Measurements from ENCODE around the gene ETV1.

Gene ETV1

DNA sequence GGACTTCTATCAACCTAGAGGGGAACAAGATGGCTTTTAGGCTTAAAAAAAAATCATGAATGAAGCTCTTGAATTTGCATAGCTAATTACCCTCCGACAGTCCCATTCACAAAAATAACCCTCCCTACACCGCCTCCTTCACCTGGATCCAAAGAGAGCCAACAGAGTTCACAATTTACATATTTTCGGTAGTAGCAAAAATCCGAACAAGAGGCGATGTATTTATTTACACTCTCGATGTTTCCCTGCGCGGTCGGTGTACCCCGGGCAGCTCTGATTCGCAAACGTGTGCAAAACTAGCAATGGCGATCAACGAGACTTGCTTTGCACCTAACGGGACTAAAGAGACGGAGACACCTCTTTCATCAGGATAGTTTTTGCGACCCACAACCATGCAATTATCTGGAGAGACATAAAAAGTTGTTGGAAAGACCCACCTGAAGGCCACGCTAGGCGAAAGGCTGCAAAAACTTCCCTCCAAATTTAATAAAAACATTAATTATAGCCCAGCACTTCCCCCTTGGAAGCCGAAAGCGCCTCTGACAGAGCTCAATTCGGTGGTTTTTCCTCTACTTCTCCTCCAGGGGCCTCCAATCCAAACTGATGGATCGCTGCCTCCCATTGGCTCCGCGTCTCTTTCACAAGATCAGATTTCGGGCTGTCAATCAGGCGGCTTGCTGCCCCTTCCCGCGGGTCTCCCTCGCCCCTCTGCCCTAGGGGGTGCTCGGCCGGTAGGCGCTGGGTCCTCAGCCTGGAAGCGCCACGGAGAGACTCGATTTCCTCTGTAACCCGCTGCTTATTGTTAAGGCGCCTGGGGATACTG, at the start of gene ETV1:
ETV1 (minus strand) TSS at position 541 of the 823 bp plus-strand sequence. CDS start 614 bp downstream, outside the sequence.
- DNase-seq, result peak; percentile 86

DNA sequence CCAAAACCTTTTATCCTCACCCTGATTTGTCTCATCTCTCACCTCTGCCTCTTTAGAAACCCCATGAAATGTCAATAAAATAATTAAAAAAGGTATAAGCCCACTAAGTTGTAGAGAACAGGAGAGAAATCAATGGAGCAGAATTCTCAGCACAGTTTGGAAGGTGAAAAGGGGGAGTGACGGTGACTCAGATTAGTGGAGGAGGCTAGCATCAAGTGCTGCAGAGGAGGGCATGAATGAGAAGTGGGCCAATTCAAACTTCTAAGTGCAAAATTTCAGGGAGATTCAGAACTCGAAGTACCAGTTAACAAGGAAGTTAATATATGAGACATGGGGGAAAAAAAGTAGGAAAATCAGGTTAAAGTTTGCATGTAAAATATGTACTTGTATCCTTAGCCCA, 34.9 kb upstream of the ETV1 start:
- no peak for DNase-seq

DNA sequence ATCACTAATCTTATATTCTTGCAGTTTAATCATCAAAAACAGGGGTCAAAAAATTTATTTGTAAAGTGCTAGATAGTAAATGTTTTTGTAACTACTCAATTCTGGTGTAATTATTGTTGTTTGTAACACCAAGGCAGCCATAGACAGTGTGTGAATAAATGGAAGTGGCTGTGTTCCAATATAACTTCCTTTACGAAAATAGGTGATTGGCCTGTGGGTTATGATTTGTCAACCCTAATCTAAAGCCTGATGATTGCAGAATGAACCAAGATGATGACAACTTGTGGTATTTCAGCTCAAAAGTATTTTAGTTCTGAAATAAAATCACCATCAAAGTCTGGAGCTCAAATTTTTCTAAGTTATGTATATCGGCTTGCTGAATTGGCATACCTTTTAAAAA, 34.4 kb upstream of the ETV1 start:
- DNase-seq, result no peak

DNA sequence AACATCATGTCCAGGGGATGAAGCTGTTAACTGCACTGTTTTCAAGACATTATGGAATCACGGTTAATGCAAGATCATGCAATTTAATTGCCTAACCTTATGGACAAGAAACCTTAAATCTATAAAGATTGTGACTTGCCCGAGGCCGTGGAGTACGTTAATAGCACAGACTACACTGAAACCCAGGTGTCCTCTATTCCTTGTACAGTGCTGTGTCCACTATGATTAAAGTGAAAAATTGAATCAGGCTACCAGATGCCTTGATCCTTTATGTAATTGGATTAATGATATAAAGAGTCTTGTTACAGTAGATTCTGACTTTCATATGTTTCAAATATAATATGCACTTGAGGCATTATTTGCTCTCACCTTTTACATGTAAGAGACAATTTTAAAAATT, 33.9 kb upstream of the ETV1 start:
- no peak for DNase-seq

DNA sequence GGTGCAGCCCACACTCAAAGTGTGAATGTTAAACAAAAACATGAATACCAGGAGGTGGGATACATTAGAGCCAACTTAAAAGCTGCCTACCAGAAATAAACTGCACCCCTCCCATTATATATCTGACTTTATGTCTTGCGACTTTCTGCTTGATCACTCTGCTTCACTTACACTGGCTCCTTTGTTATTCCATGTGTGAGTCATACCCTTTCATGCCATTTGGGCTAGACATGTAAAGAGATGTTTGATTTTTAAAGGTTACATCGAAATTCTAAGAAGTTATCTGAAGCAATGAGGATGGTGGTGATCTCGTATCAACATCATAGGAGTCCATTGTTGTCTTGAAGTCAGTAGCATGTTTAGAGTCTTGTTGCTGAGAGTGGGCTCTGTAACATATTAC, 31.6 kb upstream of the ETV1 start:
- no peak for DNase-seq

DNA sequence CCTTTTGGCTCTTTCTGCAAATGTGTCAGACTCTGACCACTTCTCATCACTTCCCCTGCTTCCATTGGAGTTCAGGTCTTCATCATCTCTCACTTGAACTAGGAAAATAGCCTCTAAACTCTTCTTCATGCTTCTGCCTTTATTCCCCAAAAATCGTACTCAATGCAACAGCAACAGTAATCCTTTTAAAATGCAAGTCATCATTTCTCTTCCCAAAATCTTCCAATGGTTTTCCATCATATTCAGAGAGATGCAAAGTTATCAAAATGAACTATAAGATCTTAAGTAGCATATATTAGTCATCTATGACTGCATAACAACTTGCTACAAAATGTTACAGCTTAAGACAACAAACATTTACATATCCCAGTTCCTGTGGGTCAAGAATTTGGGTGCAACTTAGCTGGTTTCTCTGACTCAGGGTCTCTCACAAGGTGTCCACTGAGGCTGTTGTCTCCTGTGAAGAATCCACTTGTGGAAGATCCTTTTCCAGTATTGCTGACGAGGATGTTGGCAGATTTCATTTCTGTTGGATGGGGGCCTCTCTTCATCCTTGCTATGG, 31.0 kb upstream of the ETV1 start:
- no peak for DNase-seq

DNA sequence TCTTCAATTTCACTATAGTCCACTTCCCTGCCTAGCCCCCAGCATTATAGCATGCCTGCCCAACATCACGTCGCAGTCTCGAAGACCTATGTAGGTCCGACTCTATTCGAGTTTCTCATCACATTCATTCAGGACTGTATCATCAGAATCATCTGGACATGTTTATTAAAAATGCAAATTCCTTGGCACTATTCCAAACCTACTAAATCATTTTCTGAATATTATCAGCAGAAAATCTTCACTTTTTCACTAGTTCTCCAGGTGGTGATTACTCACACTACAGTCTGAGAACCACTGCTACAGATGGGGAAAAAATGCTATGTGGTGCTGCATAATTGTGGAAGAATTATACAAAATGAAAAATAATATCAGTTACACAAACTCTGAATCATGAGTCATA, 29.3 kb upstream of the ETV1 start:
- DNase-seq, result peak in 1 of 2 experiments; percentile 6

DNA sequence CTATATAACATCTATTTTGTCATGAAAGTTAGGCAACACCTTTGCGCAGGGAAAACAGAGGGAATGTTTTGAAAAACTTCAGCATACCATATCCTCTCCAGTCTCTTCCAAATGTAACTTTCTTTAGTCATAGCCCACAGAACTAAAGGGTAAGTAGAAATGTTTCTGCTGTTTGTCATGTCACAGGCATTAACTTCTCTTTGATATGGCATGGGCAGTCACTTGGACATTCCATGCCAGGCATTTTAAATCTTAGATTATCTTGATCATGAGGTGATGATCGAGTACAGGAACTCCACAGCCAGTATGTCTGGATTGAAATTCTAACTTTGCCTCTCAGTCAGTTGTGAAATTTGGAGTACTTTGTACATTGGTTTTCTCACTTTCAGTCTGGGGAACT, 27.5 kb upstream of the ETV1 start:
- no peak for DNase-seq

DNA sequence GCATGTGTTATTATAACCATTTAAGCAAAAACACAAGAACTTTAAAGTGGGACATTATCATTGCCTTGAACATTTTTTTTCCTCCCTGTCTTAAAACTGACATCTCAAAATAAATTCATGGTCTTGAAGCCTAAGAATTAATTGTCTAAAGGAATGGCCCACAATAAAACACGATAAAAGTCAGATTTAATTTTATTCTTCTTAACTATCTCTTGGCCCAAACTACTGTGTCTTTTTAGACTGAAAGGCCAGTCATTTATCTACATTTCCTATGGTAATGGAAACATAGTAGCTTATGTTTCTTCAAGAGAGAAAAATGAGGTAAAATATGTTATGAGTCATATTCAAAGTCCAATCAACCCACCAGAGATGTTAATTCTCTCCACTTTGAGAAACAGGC, 24.4 kb upstream of the ETV1 start:
- DNase-seq, result no peak

DNA sequence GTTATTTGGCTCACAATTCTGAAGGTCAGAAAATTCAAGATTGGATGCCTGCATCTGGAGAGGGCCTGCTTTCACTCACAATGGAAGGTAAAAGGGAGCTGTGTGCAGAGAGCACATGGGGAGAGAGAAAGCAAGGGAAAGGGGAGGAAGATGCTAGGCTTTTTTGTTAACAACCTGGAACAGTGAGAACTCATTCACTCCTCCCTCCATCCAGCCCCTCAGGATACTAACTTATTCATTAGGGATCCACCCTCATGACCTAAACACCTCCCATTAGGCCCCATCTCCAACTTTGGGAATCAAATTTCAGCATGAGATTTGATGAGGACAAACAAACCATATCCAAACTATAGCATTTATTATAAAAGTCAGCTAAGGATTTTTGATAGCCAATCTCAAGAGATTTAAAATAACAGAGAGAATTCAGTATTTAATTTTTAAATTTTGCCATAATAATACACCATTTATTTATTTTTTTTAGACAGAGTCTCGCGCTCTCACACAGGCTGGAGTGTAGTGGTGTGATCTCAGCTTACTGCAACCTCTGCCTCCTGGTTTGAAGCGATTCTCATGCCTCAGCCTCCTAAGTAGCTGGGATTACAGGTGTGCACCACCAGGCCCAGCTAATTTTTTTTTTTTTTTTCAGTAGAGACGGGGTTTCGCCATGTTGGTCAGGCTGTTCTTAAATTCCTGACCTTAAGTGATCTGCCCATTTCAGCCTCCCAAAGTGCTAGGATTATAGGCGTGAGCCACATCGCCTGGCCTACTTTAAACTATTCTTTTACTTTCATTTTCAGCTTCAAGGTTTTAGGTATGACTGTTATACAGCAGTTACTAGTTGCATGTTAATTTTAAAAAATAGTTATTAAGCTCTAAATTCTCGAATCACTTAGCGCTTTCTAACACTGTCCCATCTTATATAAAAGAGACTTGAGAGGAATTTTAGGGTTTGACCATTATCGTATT, 20.3 kb upstream of the ETV1 start:
- DNase-seq, result no peak

DNA sequence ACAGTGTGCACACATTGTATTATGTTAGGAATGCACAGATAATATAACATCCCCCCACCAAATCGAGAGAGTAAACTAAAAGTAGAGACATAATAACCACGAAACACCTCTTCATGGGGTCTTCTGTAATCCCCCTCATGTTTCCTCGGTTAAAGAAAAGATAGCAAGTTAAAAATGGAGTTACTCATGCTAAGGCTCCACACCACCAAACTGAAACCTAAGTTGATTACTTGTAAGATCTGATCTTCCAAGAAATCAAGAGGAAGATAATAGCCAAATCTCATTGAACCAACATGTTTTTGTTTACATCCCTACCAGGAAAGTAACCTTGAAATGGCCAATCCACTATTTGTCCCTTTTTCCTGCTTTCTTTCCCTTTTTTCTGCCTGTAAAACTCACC, 11.7 kb upstream of the ETV1 start:
- DNase-seq, result no peak

DNA sequence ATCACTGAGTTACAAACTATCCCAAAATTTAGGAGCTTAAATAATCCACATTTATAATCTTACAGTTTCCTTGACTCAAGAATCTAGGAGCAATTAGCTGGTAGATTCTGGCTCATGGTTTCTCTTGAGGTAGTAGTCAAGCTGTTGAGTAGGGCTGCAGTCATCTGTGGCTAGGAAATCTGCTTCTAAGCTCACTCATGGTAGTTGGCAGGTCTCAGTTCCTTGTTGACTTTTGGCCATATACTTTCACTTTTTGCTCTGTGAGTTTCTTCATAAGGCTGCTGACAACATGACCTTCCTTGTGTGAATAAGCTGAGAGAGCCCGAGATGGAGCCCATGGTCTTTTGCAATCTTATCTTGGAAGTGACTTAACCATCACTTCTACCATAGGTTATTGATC, 10.8 kb upstream of the ETV1 start:
- DNase-seq, result no peak

DNA sequence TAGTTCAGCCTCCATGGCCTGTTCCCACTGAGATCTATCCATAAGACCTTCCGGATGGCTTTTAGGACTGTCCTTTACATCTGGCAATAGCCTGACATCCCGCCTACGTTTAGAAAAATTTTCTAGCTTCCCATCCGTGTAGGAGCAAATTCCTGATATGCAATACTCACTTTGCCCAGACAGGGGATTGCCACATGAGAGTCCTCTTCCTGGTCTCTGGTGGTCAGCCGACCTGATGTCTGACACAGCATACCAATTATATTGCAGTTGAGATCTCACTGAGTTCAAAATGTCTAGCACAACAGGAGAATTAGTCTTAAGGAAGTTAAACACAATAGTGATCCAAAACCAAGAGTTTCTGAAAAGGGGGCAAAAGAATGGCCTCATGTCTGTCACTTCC, 9.4 kb upstream of the ETV1 start:
- no peak for DNase-seq

DNA sequence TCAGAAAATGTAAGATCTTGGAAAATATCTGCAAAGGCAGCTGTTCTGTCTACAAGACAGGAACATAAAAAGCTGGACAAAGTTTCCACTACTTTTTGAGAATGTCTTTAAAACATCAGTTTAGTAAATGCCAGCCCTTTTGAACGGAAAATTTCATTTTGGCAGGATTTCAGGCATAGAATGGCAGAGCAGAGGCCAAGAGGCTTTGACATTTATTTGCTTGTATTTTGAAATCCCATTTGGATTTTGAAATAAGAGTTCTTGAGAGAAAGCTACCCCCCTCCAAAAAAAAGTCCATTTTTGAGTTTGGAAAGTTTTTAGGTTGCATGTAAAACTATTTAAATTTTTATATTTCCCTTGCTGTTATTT, 3.1 kb upstream of the ETV1 start:
- peak in 1 of 2 experiments; percentile 65 for DNase-seq

DNA sequence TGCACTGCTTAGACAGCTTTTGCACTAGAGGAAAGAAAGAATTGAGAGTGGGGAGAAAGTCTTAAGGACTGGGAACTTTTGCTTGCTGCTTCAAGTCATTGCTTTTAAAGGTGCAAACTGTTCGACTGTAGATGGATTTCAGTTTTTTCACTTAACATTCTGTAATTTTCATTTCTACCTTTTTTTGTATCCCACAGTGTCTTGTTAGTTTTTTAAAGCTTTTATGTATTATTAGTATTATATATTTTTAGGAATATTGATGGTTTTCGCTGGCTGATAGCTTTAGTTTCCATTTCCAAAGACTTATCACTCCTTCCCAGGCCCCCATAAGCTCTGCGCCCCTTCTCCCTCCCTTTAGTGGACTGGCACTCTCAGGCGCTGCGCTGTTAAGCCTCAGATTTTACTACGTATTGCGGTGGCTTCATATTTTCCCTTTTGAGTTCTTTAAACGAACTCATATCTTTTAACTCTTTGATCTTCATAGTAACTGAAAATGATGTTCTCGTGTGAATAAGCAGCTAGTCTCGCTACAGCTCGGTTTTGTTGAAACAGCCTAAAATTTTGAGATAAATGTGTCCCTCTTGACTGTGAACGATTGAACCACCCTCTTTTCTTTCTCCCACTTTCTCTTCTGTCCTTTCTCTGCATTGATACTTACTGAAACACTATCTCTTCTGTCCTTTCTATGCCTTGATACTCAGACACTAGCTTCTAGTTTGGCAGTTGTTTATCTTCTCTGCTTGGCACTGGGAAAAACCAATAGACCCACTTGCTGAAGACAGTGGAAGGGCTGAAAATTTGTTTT, 2.5 kb upstream of the ETV1 start:
- peak in 1 of 2 experiments; percentile 65 for DNase-seq

DNA sequence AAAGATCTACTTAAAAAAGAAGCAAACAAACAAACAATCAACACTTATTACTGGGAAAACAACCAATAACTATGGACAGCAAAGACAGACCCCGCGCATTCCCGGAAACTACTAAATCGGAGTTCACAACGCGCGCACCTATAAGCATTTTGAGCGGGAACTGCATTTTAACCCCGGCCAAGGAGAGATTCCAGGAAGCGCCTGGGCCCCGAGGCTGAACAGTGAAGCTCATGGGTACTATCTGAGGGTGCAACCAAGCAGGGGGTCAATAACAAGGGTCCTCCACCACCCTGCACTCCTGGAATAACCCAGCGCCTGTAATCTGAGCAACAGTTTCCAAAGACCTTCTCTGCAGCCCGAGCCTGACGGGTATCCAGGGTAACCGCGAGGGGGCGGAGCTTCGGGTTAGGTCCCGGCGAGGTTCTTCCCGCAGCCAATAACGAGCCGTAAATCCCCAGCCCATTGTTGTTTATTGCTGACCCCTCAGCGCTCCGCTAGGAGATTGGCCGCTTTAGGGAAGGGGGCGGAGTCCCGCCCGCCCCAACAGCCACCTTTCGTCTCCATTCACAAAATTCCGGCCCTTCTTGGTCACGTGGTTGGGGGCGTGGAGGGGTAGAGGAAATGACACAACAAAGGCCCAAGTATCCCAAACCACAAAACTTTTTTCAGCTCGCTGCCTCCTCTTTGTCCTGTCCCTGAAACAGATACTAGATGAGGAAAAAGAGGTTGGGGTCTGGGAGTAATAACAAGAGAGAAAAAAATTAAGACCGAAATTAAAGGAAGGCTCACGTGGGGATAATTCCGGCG, 1.7 kb upstream of the ETV1 start:
- peak; percentile 91 to 98 for DNase-seq

DNA sequence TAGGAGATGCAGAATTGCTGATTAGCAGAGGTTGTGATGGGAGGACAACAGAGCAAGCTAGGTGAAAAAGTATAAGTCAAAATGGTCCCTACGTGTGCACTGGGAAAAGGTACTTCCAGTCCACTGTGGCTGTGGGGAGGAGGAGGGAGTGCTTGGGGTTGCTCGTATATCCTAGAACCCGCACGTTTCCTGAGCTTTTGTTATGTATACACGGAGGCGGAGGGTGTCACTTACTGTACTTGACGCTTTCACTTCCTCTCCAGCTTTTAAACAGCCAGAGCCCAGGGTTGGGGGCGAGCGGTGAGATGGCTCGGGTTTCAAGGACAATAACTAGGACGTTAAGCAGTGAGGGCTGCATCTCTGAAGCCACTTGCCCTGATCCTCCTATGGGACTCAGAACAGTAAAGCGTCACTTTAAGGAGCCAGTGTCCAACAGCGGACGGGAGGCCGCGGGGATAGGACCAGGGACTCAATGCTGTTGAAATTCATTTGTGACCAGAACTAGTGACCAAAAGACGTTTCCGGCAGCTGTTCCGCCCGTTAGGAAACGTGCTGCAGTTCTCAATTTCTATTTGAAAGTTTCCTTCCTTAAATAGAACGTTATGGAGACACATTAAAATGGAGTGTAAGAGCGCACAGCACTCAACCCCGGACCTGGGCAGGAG, 985 bp upstream of the ETV1 start:
- peak; percentile 73 to 76 for DNase-seq

DNA sequence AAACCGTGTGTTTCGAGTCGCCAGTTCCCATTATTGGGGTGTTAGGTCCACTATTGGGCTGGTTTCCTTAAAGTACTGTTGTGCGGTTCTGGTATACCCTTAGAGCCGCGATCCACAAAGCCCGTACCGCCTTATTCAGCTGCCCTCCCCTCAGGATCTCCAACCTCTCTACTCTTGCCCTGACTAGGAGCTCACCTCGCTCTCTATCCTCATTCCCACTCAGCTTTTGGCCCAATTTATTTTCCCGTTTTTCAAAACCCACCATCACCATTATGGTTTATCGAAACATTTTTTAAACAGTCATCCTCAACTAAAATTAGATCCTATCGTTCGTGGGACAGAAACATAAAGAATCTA, 461 bp upstream of the ETV1 start:
- no peak for DNase-seq

DNA sequence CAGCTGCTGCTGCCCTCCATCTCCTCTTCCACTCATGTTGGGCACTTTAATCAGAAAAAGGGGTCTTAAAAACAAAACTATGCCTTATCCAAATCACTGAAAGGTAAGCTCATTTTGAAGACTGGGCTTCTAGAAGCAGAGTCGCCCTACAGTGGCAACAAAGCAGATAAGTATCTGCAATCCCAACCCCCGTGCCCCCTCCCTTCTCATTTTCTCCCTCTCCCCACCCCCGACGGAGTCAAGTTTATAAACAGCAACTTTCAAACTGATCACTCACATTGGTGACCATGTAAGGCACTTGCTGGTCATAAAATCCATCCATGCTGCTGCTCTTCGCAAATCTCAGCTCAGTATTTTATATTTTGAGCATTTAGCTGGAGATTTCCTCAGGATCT, 738 bp downstream of the ETV1 start:
- DNase-seq, result no peak

DNA sequence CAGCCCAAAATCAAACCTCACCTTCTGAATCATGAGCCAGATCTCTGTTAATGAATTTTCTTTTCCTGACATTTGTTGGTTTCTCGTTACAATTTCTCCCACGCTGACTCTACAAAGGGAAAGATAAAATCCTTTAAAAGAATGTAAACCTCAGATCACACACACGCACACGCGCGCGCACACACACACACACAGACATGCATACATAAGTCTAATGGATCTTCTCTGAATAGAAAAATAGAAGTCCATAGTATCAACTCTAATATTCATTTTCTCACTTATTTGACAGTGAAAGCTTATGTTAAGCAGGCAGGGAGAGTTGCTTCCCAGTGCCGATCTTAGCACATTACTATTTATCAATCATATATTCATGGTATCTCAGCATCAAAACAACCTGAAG, 1.4 kb downstream of the ETV1 start:
- no peak for DNase-seq

DNA sequence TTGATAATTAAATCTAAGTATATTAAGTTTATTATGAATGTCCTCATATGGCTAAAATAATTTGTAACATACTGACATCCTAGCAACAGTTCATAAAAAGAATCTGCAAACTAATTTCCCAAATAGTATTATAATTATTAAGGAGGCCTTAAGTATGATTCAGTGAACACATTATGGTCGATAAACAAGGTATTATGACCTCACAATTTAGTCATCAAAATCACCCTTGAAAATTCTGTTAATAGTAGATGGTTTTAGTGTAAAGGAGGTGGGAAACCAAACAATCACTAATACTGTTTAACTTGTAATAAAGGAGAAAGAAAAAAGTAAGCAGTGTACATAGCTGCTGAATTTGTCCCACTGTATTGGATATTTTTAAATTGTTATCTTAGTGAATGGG, 2.1 kb downstream of the ETV1 start:
- DNase-seq, result no peak

Measured in NCI-H446 (cell line).